Heart left ventricle (tissue), 13 donors: ENCODE measurements around the gene AMPD3.

Experiments
- CTCF ChIP-seq, 12 donors: fragments of 200-600 bp; sonication (generic) in 4 of 12; IDR thresholded peaks; one replicate each; pipeline versions ENCODE4 v1.5.0 to v1.8.0; 2018 to 2022; ENCODE audit warnings: antibody characterized with exemption in 12 of 12, mild to moderate bottlenecking in 5 of 12
- POLR2A ChIP-seq, 2 donors: fragments of 450-650 bp; IDR thresholded peaks; one replicate each; pipeline ENCODE4 v1.6.1; 2017; ENCODE audit warnings: antibody characterized with exemption in 2 of 2, mild to moderate bottlenecking in 2 of 2, moderate library complexity in 2 of 2
- donor health status: ischemic (EF 13 %, LVEDD 7.1; RV severe dilation, severe dysfunction).
- donor health status: DM: no; HTN: yes; CAD: no.
- donor health status: DM: no; HTN: no; CAD: no.
- donor health status: ischemic (EF 25% LVEDD 6.9; RV normal size, moderate dysfunction).
- donor health status: ischemic (EF 25% LVEDD 5.7; RV mildly dilated, moderate dysfunction).
- donor health status: ischemic (EF 35%, LVEDD 5.7; RV mildly dilated, moderate dysfunction).
- donor health status: nonischemic (EF 11% LVEDD 7.7; RV severe dilation, severe dysfunction).
- donor health status: DM: yes; HTN: yes; CAD: no.
- donor health status: PGD.
- donor health status: ischemic (EF 29% LVEDD 5.4; RV normal size, mild dysfunction).
- donor health status: nonischemic (EF 23%, LVEDD 6.1; RV moderate dilation, normal function).

- TF ChIP-seq POLR2A (IDR thresholded peaks at IDR 0.05): no peak
- no peak for TF ChIP-seq CTCF (IDR thresholded peaks at IDR 0.05)
Observed at GRCh38 chr11:10506008-10506370, 50.9 kb downstream of the AMPD3 start.
